Naive thymus-derived CD8-positive, alpha-beta T cell (primary cell): ENCODE results near the gene BAMBI. TPM values are rescaled to one million over a fixed set of nuclear protein-coding genes. Genes with fewer than 3 reads are reported as not detected.

Experiments used
- ATAC-seq, 2 donors: fragments of 150-1000 bp; cut with Tn5 transposase in 1 of 2; sonication (Bioruptor Pico), chemical (Tn5 transposase) in 1 of 2; 1 replicate in 1 of 2; 2 replicates in 1 of 2; pipeline ENCODE4 v1.10.0; 2021; ENCODE audit warnings: mild to moderate bottlenecking in 2 of 2, moderate library complexity in 2 of 2
- POLR2A ChIA-PET: fragments of 350-600 bp; sonication (Branson Sonifier 250); formaldehyde crosslinking; loops from one replicate; lab custom pipeline; 2021; ENCODE audit warnings: antibody characterized with exemption; lab: Charles Lee
- DNase-seq, 10 donors: peaks; one replicate each; pipeline versions ENCODE4 v3.0.0 to v3.0.0-alpha.2; 2020 to 2022
- H3K27ac Mint-ChIP-seq, 10 donors: one replicate each; pipeline ENCODE4 v1.8.0; 2020 to 2022; ENCODE audit warnings: mild to moderate bottlenecking in 10 of 10, mixed read lengths in 10 of 10, moderate library complexity in 4 of 10, inconsistent platforms in 1 of 10
- H3K27me3 Mint-ChIP-seq, 5 donors: one replicate each; pipeline ENCODE4 v1.8.0; 2021 to 2022; ENCODE audit warnings: mixed read lengths in 5 of 5
- H3K36me3 Mint-ChIP-seq, 3 donors: one replicate each; pipeline ENCODE4 v1.8.0; 2020 to 2022; ENCODE audit warnings: mixed read lengths in 3 of 3, mild to moderate bottlenecking in 2 of 3, inconsistent platforms in 1 of 3
- H3K4me1 Mint-ChIP-seq, 4 donors: one replicate each; pipeline ENCODE4 v1.8.0; 2021 to 2022; ENCODE audit warnings: mixed read lengths in 4 of 4
- H3K4me3 Mint-ChIP-seq, 10 donors: one replicate each; pipeline ENCODE4 v1.8.0; 2020 to 2022; ENCODE audit warnings: mild to moderate bottlenecking in 10 of 10, mixed read lengths in 10 of 10, moderate library complexity in 6 of 10, inconsistent platforms in 1 of 10
- H3K9me3 Mint-ChIP-seq, 9 donors: one replicate each; pipeline ENCODE4 v1.8.0; 2020 to 2022; ENCODE audit warnings: mixed read lengths in 9 of 9, mild to moderate bottlenecking in 3 of 9, inconsistent platforms in 1 of 9, moderate library complexity in 1 of 9
- polyA plus RNA-seq, 3 donors: library from polyadenylated mRNA; unstranded; fragments of 300-500 nt; fragmentation: Illumina TruSeq; gene quantifications; one replicate each; pipeline ENCODE4 v1.2.3, GENCODE V29; 2021
- total RNA-seq, 8 experiments: library from RNA in 2 of 8; stranded (reverse) in 2 of 8; gene quantifications; one replicate each; pipeline ENCODE4 v1.2.3 and lab custom pipeline; 2021 to 2026

Gene BAMBI
- total and polyA plus RNA-seq, 5 experiments from 2014 or later, result 0.19 TPM; not detected in 4

DNA sequence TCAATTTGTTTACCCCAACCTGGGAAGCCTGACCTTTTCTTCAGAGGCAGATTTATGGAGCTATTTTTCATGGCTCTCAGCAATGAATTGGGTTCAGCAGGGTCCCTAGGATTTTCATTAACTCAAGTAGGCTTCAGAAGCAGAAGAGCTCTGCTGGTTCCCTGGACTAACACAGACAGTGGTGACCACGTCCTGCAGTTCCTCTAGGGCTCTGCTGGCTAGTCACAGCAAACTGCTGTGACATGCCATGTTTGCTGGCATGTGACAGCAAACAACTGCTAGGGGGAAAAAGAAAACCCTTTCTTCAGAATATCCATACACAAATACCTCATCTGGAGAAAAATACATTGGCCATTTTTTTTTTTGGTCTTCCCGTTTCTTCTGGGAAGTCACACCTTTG is 13.2 kb downstream of the BAMBI start:
- H3K4me3 Mint-ChIP-seq, result no peak overlapping the region
- POLR2A ChIA-PET, result no interaction called here
- no peak for ATAC-seq
- no peaks in the 10 kb centered on the region for H3K9me3 Mint-ChIP-seq
- no peaks in the 10 kb centered on the region for H3K36me3 Mint-ChIP-seq
- H3K27me3 Mint-ChIP-seq, result peaks cover 10 to 37% (median 18%) of the 10 kb centered on the region in 5 donors
- H3K4me1 Mint-ChIP-seq, result peaks cover 0 to 2% (median 0%) of the 10 kb centered on the region in 4 donors
- H3K27ac Mint-ChIP-seq, result no peak overlapping the region
- no peak for DNase-seq

DNA sequence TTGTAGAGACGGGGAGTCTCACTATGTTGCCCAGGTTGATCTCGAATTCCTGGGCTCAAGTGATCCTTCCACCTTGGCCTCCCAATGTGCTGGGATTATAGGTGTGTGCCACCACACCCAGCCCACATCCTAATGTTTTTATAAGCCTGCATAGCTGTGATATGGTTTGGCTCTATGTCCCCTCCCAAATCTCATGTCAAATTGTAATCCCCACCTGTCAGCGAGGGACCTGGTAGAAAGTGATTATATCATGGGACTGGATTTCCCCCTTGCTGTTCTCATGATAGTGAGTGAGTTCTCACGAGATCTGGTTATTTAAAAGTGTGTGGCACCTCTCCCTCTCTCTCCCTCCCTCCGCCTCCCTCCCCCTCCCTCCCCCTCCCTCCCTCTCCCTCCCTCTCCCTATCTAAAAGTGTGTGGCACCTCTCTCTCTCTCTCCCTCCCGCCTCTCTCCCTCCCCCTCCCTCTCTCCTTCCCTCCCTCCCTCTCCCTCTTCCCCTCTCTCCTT is 13.9 kb downstream of the BAMBI start:
- ATAC-seq, result no peak
- no peak overlapping the region for H3K4me3 Mint-ChIP-seq
- peaks cover 0 to 2% (median 0%) of the 10 kb centered on the region in 4 donors for H3K4me1 Mint-ChIP-seq
- POLR2A ChIA-PET, result no interaction called here
- H3K27me3 Mint-ChIP-seq, result peaks cover 10 to 36% (median 19%) of the 10 kb centered on the region in 5 donors
- H3K27ac Mint-ChIP-seq, result no peak overlapping the region
- no peaks in the 10 kb centered on the region for H3K36me3 Mint-ChIP-seq
- no peak for DNase-seq
- no peaks in the 10 kb centered on the region for H3K9me3 Mint-ChIP-seq

- Mint-ChIP-seq H3K4me1 (peaks cover 0 to 2% (median 0%) of the 10 kb centered on the region in 4 donors), H3K36me3 (no peaks in the 10 kb centered on the region), H3K27me3 (peaks cover 7 to 31% (median 16%) of the 10 kb centered on the region in 5 donors), H3K9me3 (no peaks in the 10 kb centered on the region), H3K4me3 (no peak overlapping the region), H3K27ac (no peak overlapping the region)
- POLR2A ChIA-PET, result no interaction called here
- no peak for DNase-seq
- no peak for ATAC-seq
Observed at GRCh38 chr10:28692050-28692449, 14.7 kb downstream of the BAMBI start.

DNA sequence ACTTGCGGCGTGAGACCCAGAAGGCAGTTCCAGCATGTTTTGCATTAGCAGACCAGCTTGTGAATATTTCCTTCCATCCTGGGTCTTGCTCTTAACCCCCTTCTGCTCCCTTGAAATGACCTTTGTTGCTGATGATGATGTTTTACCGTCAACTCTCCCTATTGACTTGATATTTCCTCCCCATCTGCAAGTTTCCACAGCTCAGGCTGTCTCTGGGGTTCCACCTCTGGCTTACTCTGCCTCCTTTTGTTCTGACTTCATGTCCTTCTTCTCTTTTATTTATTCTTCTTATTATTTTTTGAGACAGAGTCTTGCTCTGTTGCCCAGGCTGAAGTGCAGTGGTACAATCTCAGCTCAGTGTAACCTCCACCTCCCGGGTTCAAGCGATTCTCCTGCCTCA is 17.2 kb downstream of the BAMBI start:
- Mint-ChIP-seq H3K27ac (no peak overlapping the region), H3K4me1 (peaks cover 0 to 2% (median 0%) of the 10 kb centered on the region in 4 donors), H3K27me3 (peaks cover 7 to 40% (median 20%) of the 10 kb centered on the region in 5 donors), H3K36me3 (no peaks in the 10 kb centered on the region), H3K9me3 (peaks cover 0 to 4% (median 0%) of the 10 kb centered on the region in 9 donors), H3K4me3 (no peak overlapping the region)
- DNase-seq (no peak), ATAC-seq (no peak)
- POLR2A ChIA-PET, result no interaction called here

- DNase-seq (no peak), ATAC-seq (no peak)
- no peak overlapping the region for H3K27ac Mint-ChIP-seq
- no peaks in the 10 kb centered on the region for H3K36me3 Mint-ChIP-seq
- H3K4me3 Mint-ChIP-seq, result no peak overlapping the region
- POLR2A ChIA-PET, result no interaction called here
- peaks cover 0 to 4% (median 0%) of the 10 kb centered on the region in 9 donors for H3K9me3 Mint-ChIP-seq
- H3K27me3 Mint-ChIP-seq, result peaks cover 12 to 41% (median 18%) of the 10 kb centered on the region in 5 donors
- H3K4me1 Mint-ChIP-seq, result no peaks in the 10 kb centered on the region
Observed at GRCh38 chr10:28698075-28698474, 20.8 kb downstream of the BAMBI start.

- Mint-ChIP-seq H3K27me3 (peaks cover 11 to 21% (median 12%) of the 10 kb centered on the region in 5 donors), H3K4me3 (no peak overlapping the region), H3K9me3 (no peaks in the 10 kb centered on the region), H3K36me3 (no peaks in the 10 kb centered on the region), H3K27ac (no peak overlapping the region), H3K4me1 (no peaks in the 10 kb centered on the region)
- no peak for DNase-seq
- POLR2A ChIA-PET, result no interaction called here
- ATAC-seq, result no peak
Observed at GRCh38 chr10:28704464-28705161, 27.3 kb downstream of the BAMBI start.

- H3K4me3 Mint-ChIP-seq, result no peak overlapping the region
- no peaks in the 10 kb centered on the region for H3K4me1 Mint-ChIP-seq
- no peaks in the 10 kb centered on the region for H3K36me3 Mint-ChIP-seq
- H3K9me3 Mint-ChIP-seq, result no peaks in the 10 kb centered on the region
- H3K27ac Mint-ChIP-seq, result no peak overlapping the region
- POLR2A ChIA-PET, result no interaction called here
- DNase-seq (no peak), ATAC-seq (no peak)
- peaks cover 11 to 18% (median 12%) of the 10 kb centered on the region in 5 donors for H3K27me3 Mint-ChIP-seq
Observed at GRCh38 chr10:28705472-28705871, 28.2 kb downstream of the BAMBI start.

GRCh38 chr10:28709001-28709710 is 31.8 kb downstream of the BAMBI start:
- H3K36me3 Mint-ChIP-seq, result no peaks in the 10 kb centered on the region
- DNase-seq (no peak), ATAC-seq (no peak)
- no peak overlapping the region for H3K27ac Mint-ChIP-seq
- H3K4me3 Mint-ChIP-seq, result no peak overlapping the region
- H3K27me3 Mint-ChIP-seq, result peaks cover 0 to 5% (median 4%) of the 10 kb centered on the region in 5 donors
- no peaks in the 10 kb centered on the region for H3K9me3 Mint-ChIP-seq
- H3K4me1 Mint-ChIP-seq, result no peaks in the 10 kb centered on the region
- POLR2A ChIA-PET, result no interaction called here

- no peak overlapping the region for H3K4me3 Mint-ChIP-seq
Observed at GRCh38 chr10:28710202-28710886, 33.0 kb downstream of the BAMBI start.

DNA sequence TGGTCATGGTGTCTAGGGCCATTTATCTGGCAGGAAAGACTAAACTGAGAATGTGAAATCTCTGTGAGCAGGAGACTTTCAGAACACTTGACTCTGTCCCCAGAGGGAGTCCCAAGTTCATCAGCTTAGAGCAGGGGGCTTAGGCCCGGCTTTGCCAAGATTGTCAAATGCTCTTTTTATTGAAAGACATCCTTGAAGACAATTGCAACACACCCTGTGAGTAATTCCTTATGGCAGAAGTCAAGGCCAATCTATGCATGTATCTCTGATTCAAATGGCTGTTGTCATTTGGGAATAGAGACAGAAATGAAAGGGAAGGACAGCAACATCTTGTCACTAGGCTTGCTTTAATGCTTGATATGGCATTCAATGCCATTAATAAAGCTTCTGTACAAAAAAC is 33.7 kb downstream of the BAMBI start:
- Mint-ChIP-seq H3K27ac (no peak overlapping the region), H3K27me3 (peaks cover 0 to 5% (median 4%) of the 10 kb centered on the region in 5 donors), H3K36me3 (no peaks in the 10 kb centered on the region), H3K9me3 (no peaks in the 10 kb centered on the region), H3K4me3 (no peak overlapping the region), H3K4me1 (no peaks in the 10 kb centered on the region)
- ATAC-seq (no peak), DNase-seq (no peak)
- POLR2A ChIA-PET, result no interaction called here

More at GRCh38 chr10:28710202-28710886, 33.0 kb downstream of the BAMBI start:
- Mint-ChIP-seq H3K4me1 (no peaks in the 10 kb centered on the region), H3K27ac (no peak overlapping the region), H3K27me3 (peaks cover 0 to 5% (median 4%) of the 10 kb centered on the region in 5 donors), H3K9me3 (no peaks in the 10 kb centered on the region), H3K36me3 (no peaks in the 10 kb centered on the region)
- POLR2A ChIA-PET, result no interaction called here
- DNase-seq, result no peak
- ATAC-seq, result no peak

- Mint-ChIP-seq H3K36me3 (no peaks in the 10 kb centered on the region), H3K27me3 (peaks cover 0 to 5% (median 3%) of the 10 kb centered on the region in 5 donors), H3K4me1 (no peaks in the 10 kb centered on the region), H3K9me3 (no peaks in the 10 kb centered on the region), H3K27ac (no peak overlapping the region), H3K4me3 (no peak overlapping the region)
- ATAC-seq (no peak), DNase-seq (no peak)
- POLR2A ChIA-PET, result no interaction called here
Observed at GRCh38 chr10:28711776-28712175, 34.5 kb downstream of the BAMBI start.

- H3K4me3 Mint-ChIP-seq, result no peak overlapping the region
Observed at GRCh38 chr10:28713626-28714352, 36.5 kb downstream of the BAMBI start.

More at GRCh38 chr10:28713626-28714352, 36.5 kb downstream of the BAMBI start:
- Mint-ChIP-seq H3K27me3 (peaks cover 0 to 6% (median 2%) of the 10 kb centered on the region in 5 donors), H3K36me3 (no peaks in the 10 kb centered on the region), H3K4me1 (no peaks in the 10 kb centered on the region), H3K27ac (no peak overlapping the region), H3K9me3 (no peaks in the 10 kb centered on the region)
- ATAC-seq (no peak), DNase-seq (no peak)
- POLR2A ChIA-PET, result no interaction called here
